GM19023 (cell line): ENCODE measurements around the gene SLFN14.
"Not testable (repeated sequence)": the region's sequence is repeated elsewhere in the genome, so short reads cannot be mapped to it uniquely, and the experiment has no call there.

Experiments used
- ATAC-seq: cut with Tn5 transposase; IDR thresholded peaks from one replicate; pipeline ENCODE4 v1.9.1; 2021; ENCODE audit warnings: mild to moderate bottlenecking, moderate library complexity; ENCODE audit not compliant: unreplicated experiment

The SLFN14 gene

DNA sequence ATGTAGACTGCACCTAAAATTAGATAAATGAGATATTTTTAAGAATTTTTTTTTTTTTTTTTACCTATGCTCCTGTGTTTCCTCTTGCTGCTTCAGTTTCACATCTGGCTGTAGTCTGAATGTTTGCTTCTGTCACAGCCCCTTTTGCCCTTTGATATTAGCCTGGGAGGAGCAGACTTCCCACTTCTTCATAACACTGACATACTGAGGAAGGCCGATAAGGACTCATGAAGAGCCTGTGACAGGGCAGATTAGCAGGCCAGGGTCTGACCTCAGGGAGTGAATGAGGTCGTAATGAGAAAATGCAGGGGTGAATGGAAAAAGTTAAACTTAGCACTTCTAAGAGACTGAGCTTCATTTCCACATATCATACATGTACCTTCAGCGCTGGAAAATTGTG lies at the start of gene SLFN14:
Gene SLFN14 (minus strand): TSS at position 117 of the 400 bp plus-strand sequence. CDS start 2,757 bp downstream, outside the sequence.
- ATAC-seq: no peak

DNA sequence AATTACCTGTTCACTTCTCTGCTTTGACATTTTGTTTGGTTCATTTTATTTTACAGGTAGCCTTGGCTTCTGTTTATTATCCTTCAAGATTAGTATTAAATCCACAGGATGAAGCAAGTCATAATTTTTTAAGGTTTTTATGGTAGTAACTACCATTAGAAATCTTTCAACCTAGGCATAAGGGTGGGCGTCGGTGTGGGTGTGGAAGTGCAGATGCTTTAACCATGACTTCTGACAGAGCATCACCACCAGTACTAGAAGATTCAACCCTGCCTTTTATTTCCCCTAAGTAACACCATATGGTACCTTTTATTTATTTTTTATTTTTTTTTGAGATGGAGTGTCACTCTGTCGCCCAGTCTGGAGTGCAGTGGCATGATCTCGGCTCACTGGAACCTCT lies 49.2 kb upstream of the SLFN14 start:
- ATAC-seq: no peak

DNA sequence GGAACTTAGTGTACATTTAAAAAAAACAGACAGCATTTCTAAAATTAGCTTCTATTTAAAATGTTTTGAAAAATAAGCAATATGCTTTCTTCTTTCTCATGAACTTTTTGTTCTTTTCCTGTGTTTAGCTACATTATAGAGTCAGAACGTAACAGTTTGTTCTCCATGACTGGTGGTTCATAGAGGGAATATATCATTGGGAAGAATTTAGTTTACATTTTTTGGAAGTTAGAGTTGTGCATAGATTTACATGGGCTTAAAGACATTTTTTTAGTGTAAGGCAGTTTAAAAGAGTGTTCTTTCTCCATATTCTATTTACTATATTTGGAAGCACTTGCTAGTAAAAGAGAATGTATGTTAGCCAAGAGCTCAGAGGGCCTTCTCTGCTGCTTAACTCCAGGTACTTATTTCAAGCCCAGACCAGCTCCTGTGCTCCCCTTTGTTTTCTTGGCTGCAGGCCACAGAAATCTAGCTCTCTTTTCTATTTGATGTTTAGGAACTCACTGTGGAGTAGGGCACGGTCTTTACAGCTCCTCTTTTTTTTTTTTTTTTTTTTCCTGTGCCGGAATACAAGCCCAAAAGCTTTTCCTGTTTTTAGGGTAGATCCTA lies 46.7 kb upstream of the SLFN14 start:
- ATAC-seq: no peak

DNA sequence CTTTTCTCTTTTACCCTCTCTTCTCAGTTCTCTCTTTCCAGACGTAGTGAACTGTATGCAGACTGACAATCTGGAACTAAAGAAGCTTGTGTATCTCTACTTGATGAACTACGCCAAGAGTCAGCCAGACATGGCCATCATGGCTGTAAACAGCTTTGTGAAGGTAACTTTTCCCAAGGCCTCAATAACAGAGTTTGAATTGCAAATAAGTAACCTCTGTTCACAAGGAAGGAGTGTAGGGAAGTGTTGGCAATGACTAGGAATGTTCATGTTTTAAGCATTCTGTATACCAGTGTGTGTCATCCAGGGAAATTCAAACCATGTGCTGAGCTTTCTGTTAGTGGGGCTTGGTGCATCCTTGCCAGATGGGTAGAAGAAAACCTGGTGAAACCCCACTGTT lies 45.1 kb upstream of the SLFN14 start:
- ATAC-seq: no peak

DNA sequence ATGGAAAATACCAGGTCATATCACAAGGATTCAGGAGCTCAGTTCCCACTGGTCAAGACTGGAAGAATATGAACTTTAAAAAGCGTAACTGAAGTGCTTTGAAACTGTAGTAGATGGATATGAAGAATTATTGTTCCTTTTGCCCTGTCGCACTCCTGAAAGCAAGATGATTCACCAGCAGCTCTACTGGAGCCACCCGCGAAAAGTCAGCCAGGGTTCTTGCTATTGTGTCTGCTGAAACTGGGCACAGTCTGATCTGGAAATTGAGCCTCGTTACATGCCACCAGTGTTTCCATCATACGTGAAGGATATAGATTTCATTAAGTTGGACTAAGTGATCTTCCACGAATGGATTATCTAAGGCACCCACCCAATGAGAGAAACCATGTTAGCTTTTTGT lies 43.1 kb upstream of the SLFN14 start:
- ATAC-seq: no peak

DNA sequence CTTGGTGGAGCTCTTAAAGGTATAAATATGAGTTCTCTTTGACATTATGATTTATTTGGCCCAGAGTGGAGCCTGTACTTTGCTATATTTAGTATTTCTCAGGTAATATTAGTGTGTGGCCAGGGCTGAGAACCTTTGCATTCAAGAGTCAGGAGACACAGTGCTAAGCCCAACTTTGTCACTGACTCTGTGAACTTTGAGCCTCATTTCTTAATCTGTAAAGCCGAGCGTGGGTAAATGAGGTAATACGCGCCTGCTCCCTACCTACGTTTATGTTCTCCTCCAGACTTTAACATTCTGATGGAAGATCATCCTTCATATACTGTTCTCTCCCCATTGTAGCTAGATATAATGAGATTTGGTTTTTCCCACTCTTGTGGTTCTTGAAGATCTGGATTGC lies 37.0 kb upstream of the SLFN14 start:
- ATAC-seq: no peak

DNA sequence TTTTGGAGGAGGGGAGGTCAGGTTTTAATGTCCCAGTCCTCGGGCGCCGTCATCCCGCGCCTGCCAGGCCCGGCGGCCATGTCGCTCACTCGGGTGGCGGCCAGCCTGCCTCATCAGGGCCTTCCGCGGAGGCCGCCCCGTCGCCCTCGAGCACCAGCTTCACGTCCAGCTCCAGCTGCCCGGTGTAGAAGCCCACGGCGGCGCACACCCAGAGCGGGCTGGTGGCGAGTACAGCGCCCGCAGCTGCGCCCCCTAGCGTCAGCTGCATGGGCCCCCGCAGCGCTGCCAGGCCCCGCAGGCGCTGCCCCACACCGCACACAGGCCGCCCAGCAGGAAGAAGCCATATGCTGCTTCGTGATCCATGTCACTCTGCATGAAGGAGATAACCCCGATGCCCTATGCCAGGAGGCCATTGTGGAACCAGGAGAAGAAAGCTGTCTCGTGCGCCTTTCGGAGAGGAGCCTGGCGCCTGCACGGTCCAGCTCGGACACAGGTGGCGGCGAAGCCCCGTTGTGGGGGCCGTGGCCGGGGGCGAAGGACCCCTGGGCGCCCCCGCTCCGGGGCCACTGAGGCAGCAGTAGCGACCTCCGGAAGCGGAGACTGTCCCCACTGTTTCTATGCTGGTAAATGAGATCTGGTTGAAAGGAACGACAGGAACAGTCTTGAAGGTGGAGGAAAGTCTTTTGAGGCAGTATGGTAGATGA lies 36.1 kb upstream of the SLFN14 start:
- ATAC-seq: no peak

DNA sequence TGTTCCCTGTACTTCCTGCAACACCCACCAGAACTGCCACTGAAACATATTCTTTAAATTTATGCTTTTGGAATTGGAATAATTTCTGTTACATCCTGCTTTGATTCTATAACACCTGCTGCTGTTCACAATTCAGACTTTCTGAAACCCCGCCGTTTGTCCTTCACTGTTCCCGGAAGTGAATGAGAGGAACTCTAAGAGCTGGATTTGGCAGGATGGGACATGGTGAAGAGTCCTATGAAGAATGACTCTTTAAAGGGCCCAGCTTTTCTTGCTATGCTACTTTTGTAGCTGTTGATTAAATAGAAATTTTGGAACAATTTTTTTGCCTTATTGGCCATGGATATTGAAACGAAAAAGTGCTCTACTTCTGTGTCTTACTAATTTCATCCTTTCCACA lies 35.5 kb upstream of the SLFN14 start:
- ATAC-seq: no peak

DNA sequence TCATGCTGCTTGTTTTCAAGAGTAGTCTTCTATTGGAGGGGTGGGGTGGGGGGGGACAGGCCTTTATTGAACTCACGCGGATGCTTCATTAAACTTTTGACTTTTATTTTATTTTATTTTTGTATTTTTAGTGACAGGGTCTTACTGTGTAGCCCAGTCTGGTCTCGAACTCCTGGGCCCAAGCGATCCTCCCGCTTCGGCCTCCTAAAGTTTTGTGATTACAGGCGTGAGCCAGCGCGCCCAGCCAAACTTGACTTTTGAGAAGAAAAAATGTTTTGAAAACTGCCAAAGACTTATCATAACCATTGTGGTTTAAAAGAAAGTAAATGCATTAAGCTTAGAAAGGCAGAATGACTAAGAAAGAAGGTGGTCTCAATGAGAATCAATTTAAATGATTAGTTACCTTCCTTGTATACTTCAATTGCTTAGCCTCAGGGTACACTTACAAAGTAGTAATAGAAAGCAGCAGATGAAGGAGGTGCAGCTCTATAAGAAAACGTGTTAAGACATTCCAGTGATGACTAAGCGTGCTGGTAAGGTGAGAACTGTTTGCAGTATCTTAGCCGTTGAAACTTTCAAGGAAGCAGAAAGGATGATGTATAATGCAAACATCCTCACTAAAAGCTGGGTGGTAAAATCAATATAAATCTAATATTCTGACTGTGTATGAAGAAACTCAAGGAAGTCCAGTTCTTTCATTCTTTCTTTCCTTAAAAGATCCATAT lies 27.7 kb upstream of the SLFN14 start:
- no peak for ATAC-seq

DNA sequence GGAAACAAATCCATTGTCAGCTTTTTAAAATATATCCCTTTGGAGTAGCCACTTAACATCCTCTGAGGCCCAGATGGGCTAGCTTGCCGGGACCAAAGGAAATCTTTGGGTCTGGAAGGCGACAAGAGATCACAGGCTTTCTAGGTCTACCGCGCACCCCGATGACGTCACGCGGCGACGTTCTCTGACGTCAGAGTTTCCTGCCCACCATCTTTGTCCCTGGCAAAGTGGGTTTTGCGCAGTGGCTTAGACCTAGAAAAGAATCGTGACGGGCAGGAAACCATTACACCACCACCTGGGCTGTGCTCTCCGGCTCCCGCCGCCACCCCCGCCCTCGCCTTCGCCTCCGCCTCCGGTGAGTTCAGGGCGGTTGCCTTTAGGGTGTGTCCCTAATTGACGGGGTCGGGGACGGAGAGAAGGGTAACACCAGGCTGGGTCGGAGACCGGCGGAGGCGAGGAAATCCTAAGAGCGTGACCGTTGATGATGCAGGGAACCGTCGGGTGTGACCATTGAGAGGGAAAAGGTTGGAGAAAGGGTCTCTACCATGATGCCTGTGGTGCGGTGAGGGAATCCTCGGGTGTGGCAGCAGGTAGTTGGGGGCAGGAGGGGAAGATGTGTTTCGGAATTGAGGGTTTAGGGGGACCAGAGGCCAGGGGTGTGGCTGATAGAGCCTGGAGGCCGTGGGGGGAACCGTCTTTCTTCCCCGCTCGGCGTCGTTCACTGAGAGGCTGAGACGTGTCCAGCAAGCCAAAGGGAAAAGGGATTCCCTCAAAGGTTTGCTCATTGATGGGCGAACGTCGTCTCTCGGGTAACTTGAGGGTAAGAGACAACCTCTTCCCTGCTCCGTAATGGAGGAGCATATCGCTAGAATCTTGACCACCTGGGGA lies 26.7 kb upstream of the SLFN14 start, which contains the start of gene AP2B1:
Gene AP2B1 (plus strand): TSS at position 249 of the 888 bp plus-strand sequence. CDS start 6,709 bp downstream, outside the sequence.
- peak; percentile 87 for ATAC-seq

DNA sequence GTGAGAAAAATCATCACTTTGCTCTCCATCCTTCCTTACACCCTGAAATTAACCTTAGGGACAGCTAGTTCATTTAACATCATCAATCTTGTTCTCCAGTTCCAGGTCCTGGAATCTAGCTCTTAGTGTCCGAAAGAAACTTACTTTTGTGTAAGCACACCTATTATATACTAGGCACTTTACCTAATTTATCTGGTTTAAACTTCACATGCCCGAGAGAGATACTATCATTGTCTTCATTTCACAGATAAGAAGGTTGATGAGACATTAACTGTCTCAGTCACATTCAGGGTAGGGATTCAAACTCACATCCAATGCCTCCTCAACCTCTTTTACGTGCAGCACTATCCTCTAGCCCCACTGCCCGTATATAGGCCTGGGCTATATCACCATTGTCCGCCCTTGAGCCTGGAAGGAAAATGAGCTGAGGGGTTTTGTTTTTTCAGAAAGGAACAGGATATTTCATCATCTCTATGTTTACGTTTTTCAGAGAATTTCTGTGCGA lies 26.0 kb upstream of the SLFN14 start:
- no peak for ATAC-seq

DNA sequence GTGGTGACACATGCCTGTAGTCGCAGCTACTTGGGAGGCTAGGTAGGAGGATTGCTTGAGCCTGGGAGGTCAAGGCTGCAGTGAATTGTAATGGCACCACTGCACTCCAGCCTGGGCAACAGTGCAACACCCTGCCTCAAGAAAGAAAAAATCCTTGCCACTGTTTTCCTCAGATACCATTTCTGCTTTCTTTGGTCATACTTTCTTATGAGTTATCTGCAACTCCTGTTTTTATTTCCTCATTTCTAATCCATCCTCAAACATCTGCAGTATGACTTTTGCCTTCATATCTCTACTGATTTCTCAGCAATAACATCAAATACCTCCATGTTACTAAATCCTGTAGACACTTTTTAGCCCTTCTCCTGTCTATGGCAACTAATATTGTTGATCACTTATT lies 23.4 kb upstream of the SLFN14 start:
- no peak for ATAC-seq

DNA sequence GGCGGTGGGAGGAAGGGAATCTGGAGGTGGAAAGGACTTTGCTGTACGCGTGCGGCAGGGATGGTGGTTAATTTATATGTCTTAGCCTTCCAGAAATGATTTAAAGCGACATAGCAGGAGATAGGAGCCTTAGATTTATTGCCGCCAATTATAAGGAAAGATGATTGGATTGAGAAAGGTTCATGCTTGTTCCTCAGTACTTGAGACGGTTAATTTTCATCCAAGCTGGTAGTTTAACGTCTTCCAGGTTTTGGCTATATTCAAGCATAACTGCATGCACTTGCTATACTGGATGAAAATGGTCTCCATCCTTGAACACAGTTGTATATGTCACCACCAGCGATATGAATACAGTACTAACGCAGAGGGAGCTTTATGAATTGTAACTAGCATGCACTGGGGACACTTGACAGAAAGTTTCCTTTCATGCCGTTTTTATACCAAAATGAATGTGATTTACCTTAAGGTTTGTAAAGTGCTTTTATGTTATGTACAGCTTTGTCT lies 18.4 kb upstream of the SLFN14 start:
- no peak for ATAC-seq

DNA sequence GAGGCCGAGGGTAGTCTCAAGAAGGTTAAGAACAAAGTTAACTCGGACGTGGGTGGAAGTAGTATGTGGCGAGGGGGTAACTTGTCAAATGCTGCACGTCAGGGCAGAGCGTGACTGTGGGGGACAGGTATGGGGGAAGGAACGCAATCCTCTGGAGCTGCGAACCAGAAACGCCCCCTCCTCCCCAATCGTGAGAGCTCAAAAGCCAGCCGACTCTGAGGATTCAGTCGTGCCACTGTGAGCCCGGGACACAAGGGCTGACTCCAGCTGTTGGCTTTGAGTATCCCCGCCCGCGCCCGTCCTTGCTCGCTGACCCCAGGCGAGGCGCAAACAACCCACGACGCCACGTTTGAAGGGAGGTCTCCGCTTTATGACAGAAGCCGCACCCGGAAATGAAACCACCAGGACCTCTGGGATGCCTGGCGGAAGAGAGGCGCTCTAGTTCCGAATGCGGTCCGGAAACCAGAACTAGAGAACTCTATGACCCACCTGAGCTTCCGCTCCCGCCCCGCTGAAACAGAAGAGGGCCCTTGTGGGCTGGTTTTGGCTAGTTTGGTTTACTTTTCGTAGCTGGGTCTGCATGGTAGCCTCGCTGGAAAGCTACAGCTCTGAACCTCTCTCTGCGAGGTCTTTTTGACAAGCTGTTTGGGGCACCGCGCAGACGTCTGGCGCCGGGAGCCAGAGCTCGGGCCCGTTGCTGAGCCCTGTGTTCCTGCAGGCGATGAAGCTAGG lies 17.7 kb upstream of the SLFN14 start, which contains the start of gene PEX12:
Gene PEX12 (minus strand): TSS at position 375 of the 732 bp plus-strand sequence. CDS start 550 bp downstream, outside the sequence.
- peak; percentile 90 for ATAC-seq

DNA sequence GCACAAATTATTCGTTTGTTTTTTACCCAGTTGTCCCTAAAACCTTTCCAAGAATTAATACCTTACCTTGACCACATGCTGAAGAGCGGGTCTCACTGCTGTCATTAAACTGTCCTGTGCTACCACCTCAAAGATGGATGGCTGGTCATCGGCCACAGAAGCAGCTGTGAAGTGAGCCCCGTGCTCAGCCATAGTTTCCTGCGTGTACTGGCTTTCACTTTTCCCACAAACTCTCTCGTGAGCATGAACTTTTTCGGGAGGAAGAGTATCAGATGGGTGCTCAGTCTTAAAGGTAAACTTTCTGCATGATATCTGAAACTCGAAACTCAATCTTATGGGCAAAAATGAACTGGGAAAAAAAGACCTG lies 17.2 kb upstream of the SLFN14 start:
- ATAC-seq: no peak

DNA sequence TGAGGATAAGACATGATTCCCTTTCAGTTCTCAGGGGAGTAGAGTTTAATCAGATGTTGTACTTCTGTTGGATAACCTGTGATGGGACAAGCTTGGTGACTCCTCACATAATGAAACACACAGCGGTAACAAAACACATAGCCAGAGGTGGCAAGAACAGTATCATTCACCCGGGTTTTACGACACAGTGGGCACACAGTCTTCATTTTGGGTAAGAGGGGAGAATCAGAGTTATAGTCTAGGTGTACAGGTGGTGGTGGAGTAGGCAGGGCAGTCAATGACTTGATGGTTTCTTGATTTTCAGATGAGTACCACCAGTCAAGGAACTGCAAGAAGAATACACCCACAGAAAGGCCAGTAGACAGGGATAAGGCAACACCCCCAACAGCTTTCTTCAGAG lies 15.1 kb upstream of the SLFN14 start:
- ATAC-seq: no peak

DNA sequence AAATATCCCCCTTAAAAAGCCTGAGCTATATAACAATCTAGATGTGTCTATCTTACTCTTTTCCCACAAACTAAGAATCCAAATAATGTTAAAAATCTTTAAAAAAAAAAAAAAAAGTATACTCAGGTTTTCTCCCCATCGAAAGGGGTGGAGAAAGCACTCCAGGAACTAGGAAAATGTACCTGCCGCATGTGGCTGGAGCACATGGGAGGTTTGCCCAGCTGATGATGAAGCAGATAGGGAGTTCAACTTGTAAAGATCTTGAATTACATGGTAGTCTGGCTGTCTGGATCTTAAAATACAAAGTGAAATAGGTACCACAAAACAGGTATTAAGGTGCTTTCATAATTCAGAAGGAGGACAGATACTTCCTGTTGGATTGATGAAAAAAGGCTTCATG lies 8.8 kb upstream of the SLFN14 start:
- ATAC-seq: no peak

DNA sequence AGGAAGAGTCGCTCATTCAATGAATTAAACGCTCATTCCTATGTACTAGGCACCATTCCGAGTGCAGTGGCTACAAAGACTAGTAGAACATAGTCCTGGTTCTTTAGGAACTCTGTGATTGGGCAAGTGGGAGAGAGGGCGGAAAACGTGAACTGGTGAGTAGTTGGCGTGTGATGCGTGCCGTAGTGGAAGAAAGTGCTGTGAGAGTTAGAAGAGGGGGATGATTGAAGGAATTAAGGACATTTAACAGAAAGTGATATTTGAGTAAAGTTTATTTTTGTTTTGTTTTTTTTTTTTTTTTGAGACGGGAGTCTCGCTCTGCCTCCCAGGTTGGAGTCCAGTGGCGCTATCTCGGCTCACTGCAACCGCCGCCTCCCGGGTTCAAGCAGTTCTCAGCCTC lies 7.9 kb upstream of the SLFN14 start:
- no peak for ATAC-seq

DNA sequence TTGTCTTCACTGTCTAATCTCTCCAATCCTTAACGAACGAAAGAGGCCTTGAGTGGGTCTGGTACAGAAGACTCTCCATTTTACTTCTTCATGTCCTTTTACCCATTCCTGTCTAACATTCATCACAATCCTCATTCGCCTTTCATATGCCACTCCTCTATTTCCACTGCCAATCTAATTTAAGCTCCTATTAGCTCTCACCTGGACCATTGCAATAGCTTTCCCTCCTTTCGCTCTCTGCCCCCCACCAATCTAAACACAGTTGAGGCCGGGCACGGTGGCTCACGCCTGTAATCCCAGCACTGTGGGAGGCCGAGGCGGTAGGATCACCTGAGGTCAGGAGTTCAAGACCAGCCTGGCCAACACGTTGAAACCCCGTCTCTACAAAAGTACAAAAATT lies 6.3 kb upstream of the SLFN14 start:
- no peak for ATAC-seq

DNA sequence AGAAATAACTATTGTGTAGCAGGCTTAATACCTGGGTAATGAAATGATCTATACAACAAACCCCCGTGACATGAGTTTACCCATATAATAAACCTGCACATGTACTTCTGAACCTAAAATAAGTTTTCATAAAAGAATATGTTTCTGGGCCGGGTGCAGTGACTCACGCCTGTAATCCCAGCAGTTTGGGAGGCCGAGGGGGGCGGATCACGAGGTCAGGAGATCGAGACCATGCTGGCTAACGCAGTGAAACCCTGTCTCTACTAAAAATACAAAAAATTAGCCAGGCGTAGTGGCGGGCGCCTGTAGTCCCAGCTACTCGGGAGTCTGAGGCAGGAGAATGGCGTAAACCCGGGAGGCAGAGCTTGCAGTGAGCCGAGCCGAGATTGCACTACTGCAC lies 2.6 kb upstream of the SLFN14 start:
- not testable (repeated sequence) for ATAC-seq
